Fibroblast of pulmonary artery (primary cell): ENCODE measurements around the gene STX4.

ENCODE experiments used
- DNase-seq: peaks from one replicate; pipeline ENCODE4 v3.0.0-alpha.2; 2010; ENCODE audit warnings: low read depth
- H3K4me3 ChIP-seq: replicated peaks from 2 replicates; pipeline ENCODE4 v1.5.1; 2011; ENCODE audit warnings: low read depth, mild to moderate bottlenecking, control low read depth, low read length, moderate library complexity
- TF ChIP-seq, protein P1 (sequence below): IDR thresholded peaks from 2 replicates; pipeline ENCODE4 v1.5.1; 2011; ENCODE audit warnings: mild to moderate bottlenecking, control low read depth, low read length, inconsistent platforms; ENCODE audit errors: missing control alignments

The STX4 gene

DNA sequence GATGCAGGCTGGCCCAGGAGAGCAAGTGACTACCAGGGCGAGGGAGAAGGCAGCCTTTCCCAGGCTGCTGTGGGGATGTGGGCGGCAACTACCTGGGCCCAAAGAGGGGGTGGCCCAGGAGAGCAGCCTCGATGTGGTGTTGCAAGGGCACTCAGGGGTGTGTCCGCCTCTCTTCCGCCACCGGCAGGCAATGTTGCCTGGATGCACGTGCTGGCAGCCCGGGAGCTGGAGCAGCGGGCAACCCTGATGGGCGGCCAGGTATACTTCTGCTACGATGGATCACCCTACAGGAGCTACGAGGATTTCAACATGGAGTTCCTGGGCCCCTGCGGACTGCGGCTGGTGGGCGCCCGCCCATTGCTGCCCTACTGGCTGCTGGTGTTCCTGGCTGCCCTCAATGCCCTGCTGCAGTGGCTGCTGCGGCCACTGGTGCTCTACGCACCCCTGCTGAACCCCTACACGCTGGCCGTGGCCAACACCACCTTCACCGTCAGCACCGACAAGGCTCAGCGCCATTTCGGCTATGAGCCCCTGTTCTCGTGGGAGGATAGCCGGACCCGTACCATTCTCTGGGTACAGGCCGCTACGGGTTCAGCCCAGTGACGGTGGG, 45.7 kb upstream of the STX4 start:
- H3K4me3 ChIP-seq: no peak overlapping the region
- TF ChIP-seq, protein P1, sequence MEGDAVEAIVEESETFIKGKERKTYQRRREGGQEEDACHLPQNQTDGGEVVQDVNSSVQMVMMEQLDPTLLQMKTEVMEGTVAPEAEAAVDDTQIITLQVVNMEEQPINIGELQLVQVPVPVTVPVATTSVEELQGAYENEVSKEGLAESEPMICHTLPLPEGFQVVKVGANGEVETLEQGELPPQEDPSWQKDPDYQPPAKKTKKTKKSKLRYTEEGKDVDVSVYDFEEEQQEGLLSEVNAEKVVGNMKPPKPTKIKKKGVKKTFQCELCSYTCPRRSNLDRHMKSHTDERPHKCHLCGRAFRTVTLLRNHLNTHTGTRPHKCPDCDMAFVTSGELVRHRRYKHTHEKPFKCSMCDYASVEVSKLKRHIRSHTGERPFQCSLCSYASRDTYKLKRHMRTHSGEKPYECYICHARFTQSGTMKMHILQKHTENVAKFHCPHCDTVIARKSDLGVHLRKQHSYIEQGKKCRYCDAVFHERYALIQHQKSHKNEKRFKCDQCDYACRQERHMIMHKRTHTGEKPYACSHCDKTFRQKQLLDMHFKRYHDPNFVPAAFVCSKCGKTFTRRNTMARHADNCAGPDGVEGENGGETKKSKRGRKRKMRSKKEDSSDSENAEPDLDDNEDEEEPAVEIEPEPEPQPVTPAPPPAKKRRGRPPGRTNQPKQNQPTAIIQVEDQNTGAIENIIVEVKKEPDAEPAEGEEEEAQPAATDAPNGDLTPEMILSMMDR: no peak
- no peak for DNase-seq

- DNase-seq: no peak
- no peak overlapping the region for H3K4me3 ChIP-seq
- TF ChIP-seq, protein P1: no peak
Measured at GRCh38 chr16:30989469-30990047, 43.8 kb upstream of the STX4 start.

GRCh38 chr16:30990105-30990504, 43.3 kb upstream of the STX4 start:
- no peak for DNase-seq
- TF ChIP-seq, protein P1: no peak
- no peak overlapping the region for H3K4me3 ChIP-seq

GRCh38 chr16:30991052-30991451, 42.3 kb upstream of the STX4 start:
- DNase-seq: no peak
- no peak overlapping the region for H3K4me3 ChIP-seq
- TF ChIP-seq, protein P1: no peak

GRCh38 chr16:30992276-30992780, 41.0 kb upstream of the STX4 start:
- H3K4me3 ChIP-seq: no peak overlapping the region
- no peak for DNase-seq
- TF ChIP-seq, protein P1: no peak

GRCh38 chr16:30992931-30993816, 40.2 kb upstream of the STX4 start:
- no peak for DNase-seq
- no peak overlapping the region for H3K4me3 ChIP-seq
- TF ChIP-seq, protein P1: no peak
